GM12891 (cell line): ENCODE results near the gene BCL11B.

Experiments used
- PAX5 ChIP-seq: IDR thresholded peaks from 2 replicates; pipeline ENCODE4 v1.6.1; 2011; ENCODE audit warnings: low read length, moderate library complexity, mild to moderate bottlenecking; ENCODE audit not compliant: insufficient read depth, severe bottlenecking
- POLR2A ChIP-seq: IDR thresholded peaks from 2 replicates; pipeline ENCODE4 v1.6.1; 2011; ENCODE audit warnings: low read depth, low read length, control low read depth
- POLR2AphosphoS5 ChIP-seq: IDR thresholded peaks from 2 replicates; pipeline ENCODE4 v1.6.1; 2011; ENCODE audit warnings: low read depth, low read length, control low read depth
- POU2F2 ChIP-seq: IDR thresholded peaks from 2 replicates; pipeline ENCODE4 v1.6.1; 2011; ENCODE audit warnings: low read depth, mild to moderate bottlenecking, control low read depth, low read length, moderate library complexity
- SPI1 ChIP-seq: IDR thresholded peaks from 2 replicates; pipeline ENCODE4 v1.6.1; 2011; ENCODE audit warnings: low read depth, low read length, control low read depth
- TAF1 ChIP-seq: IDR thresholded peaks from 2 replicates; pipeline ENCODE4 v1.6.1; 2011; ENCODE audit warnings: low read depth, low read length, control low read depth

DNA sequence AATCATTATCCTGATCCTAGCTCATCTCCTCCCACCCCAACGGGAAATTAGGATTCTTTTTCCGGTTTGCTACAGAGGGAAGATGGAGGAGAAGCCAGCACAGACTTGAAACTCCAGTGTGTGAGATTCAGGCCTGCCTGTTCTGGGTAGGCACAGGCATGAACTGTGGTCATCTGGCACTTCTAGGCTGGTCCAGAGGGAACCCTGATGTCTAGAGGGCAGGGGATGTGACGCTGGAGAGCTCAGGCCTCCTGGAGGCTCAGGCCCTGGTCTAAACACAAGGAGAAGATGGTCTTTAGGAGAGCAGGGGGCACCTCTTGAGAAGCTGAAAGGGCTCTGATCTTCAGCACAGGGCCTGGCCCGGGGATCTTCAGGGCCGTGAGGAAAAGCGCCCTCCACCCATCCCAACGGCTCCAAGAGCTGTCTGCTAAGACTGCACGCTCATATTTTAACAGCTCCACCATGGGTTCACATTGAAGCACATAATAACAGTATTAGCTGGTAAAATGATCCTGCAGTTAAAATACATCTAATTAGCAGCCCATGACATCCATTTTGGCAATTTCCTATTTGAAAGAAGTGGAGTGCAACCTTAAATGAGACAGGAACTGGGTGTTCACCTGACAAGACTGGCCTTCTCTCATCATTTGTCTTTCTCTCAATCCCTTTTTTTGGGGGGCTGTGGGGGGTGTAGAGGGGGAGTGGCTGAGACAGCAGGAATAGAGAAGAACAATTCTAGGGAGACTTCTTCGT lies 35.4 kb downstream of the BCL11B start:
- no peak for TF ChIP-seq POLR2AphosphoS5
- TF ChIP-seq POLR2A: no peak
- TF ChIP-seq POU2F2: no peak
- TF ChIP-seq TAF1: no peak
- TF ChIP-seq SPI1: no peak
- TF ChIP-seq PAX5: no peak
